Endothelial cell of umbilical vein (primary cell): ENCODE data around the gene CECR2.

Source experiments
- EZH2 ChIP-seq: IDR thresholded peaks from 2 replicates; pipeline ENCODE4 v1.6.1; 2012; ENCODE audit warnings: borderline replicate concordance, low read depth, mild to moderate bottlenecking, moderate library complexity, low read length, inconsistent platforms; ENCODE audit not compliant: severe bottlenecking
- FOS ChIP-seq: IDR thresholded peaks from 2 replicates; pipeline ENCODE4 v1.6.1; 2011; ENCODE audit warnings: mild to moderate bottlenecking, low read length, moderate library complexity, borderline replicate concordance; ENCODE audit not compliant: insufficient read depth
- JUN ChIP-seq: IDR thresholded peaks from 2 replicates; pipeline ENCODE4 v1.6.1; 2011; ENCODE audit warnings: borderline replicate concordance, low read depth; ENCODE audit not compliant: insufficient read length, insufficient read depth
- MYC ChIP-seq: IDR thresholded peaks from one replicate; pipeline ENCODE4 v1.6.1; 2011; ENCODE audit warnings: mild to moderate bottlenecking, low read depth, low read length
- POLR2A ChIP-seq: IDR thresholded peaks from 2 replicates; pipeline ENCODE4 v1.6.1; 2012; ENCODE audit warnings: low read depth, mild to moderate bottlenecking, control low read depth, low read length
- POLR2AphosphoS5 ChIP-seq: IDR thresholded peaks from 2 replicates; pipeline ENCODE4 v1.6.1; 2012; ENCODE audit warnings: low read depth, mild to moderate bottlenecking, control low read depth, low read length, moderate library complexity; ENCODE audit not compliant: insufficient read depth
- TF ChIP-seq, protein P1 (sequence below), 2 donors: IDR thresholded peaks; 1 replicate in 1 of 2; 2 replicates in 1 of 2; pipeline ENCODE4 v1.5.1; 2011; ENCODE audit warnings: low read length in 2 of 2, mild to moderate bottlenecking in 2 of 2, moderate library complexity in 2 of 2, control low read depth in 1 of 2, inconsistent platforms in 1 of 2, low read depth in 1 of 2; ENCODE audit not compliant: insufficient read depth in 1 of 2; ENCODE audit errors: extremely low read depth in 1 of 2
- TF ChIP-seq, protein P2 (sequence below): IDR thresholded peaks from 2 replicates; pipeline ENCODE4 v1.6.1; 2011; ENCODE audit not compliant: insufficient read depth, insufficient read length

GRCh38 chr22:17493419-17493981, 124.2 kb downstream of the CECR2 start:
- TF ChIP-seq, protein P1, sequence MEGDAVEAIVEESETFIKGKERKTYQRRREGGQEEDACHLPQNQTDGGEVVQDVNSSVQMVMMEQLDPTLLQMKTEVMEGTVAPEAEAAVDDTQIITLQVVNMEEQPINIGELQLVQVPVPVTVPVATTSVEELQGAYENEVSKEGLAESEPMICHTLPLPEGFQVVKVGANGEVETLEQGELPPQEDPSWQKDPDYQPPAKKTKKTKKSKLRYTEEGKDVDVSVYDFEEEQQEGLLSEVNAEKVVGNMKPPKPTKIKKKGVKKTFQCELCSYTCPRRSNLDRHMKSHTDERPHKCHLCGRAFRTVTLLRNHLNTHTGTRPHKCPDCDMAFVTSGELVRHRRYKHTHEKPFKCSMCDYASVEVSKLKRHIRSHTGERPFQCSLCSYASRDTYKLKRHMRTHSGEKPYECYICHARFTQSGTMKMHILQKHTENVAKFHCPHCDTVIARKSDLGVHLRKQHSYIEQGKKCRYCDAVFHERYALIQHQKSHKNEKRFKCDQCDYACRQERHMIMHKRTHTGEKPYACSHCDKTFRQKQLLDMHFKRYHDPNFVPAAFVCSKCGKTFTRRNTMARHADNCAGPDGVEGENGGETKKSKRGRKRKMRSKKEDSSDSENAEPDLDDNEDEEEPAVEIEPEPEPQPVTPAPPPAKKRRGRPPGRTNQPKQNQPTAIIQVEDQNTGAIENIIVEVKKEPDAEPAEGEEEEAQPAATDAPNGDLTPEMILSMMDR (IDR thresholded peaks at IDR 0.05; ENCODE audit: extremely low read depth in 1 of 2, insufficient read depth in 1 of 2, low read depth in 1 of 2, low read length in 2 of 2): no peak
- TF ChIP-seq EZH2 (no peak), POLR2AphosphoS5 (no peak), POLR2A (no peak), JUN (no peak), FOS (no peak), MYC (no peak)
- TF ChIP-seq, protein P2, sequence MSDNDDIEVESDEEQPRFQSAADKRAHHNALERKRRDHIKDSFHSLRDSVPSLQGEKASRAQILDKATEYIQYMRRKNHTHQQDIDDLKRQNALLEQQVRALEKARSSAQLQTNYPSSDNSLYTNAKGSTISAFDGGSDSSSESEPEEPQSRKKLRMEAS: no peak
